Testis (tissue), 3 donors: ENCODE measurements around the gene CYB5RL. TPM values are rescaled to one million over a fixed set of nuclear protein-coding genes. Genes with fewer than 3 reads are reported as not detected.

ENCODE experiments used
- DNase-seq: peaks from one replicate; pipeline ENCODE4 v3.0.0-alpha.2; 2019
- H3K27ac ChIP-seq, 2 donors: fragments of 200-600 bp; sonication (generic); one replicate each; pipeline ENCODE4 v1.5.1; 2019
- H3K27me3 ChIP-seq: fragments of 200-600 bp; sonication (generic); one replicate; pipeline ENCODE4 v1.5.1; 2019
- H3K36me3 ChIP-seq: fragments of 200-600 bp; sonication (generic); one replicate; pipeline ENCODE4 v1.5.1; 2017; ENCODE audit warnings: low read depth; ENCODE audit errors: missing control alignments
- H3K4me1 ChIP-seq: fragments of 200-600 bp; sonication (generic); one replicate; pipeline ENCODE4 v1.5.1; 2019
- H3K4me3 ChIP-seq, 2 donors: fragments of 200-600 bp; sonication (generic); one replicate each; pipeline ENCODE4 v1.5.1; 2017 to 2019
- H3K9me3 ChIP-seq: fragments of 200-600 bp; sonication (generic); one replicate; pipeline ENCODE4 v1.5.1; 2017
- POLR2A ChIP-seq: fragments of 450-650 bp; IDR thresholded peaks from one replicate; pipeline ENCODE4 v1.6.1; 2017; ENCODE audit warnings: antibody characterized with exemption, mild to moderate bottlenecking, moderate library complexity
- WGBS, 2 donors: methylation state at CpG; one replicate each; pipeline ENCODE4 v1.1.5; 2018; 5-methylcytosine and 5-hydroxymethylcytosine counted together
- intact Hi-C: fragments of 100-400 bp; cut with DNase I; formaldehyde crosslinking; loops from one replicate; pipeline ENCODE4 v1.15.1; 2023; ENCODE audit warnings: low total_unique reads
- polyA plus RNA-seq: library from polyadenylated mRNA; stranded (reverse); fragments of 350-450 nt; fragmentation: Illumina TruSeq; extraction: RNeasy Lipid Tissue Mini Kit (QIAGEN cat#74804); gene quantifications from one replicate; pipeline ENCODE4 v1.2.3, GENCODE V29; 2014; ENCODE audit warnings: low read depth, low replicate concordance; ENCODE audit not compliant: insufficient read depth
- total RNA-seq, 2 donors: library from RNA; depleted of rRNA; stranded (reverse); fragments of >200 nt; gene quantifications; one replicate each; pipeline ENCODE4 v1.2.3, GENCODE V29; 2016
- TF ChIP-seq, protein P1 (sequence below), 3 experiments: fragments of 450-650 bp in 2 of 3; fragments of 200-600 bp in 1 of 3; sonication (generic) in 1 of 3; IDR thresholded peaks; one replicate each; pipeline ENCODE4 v1.5.1; 2016 to 2019; ENCODE audit warnings: antibody characterized with exemption in 3 of 3, mild to moderate bottlenecking in 2 of 3, moderate library complexity in 1 of 3

The CYB5RL gene
- total and polyA plus RNA-seq, 3 donors from 2014 or later, result 6.3 to 11.5 (median 8.7) TPM

DNA sequence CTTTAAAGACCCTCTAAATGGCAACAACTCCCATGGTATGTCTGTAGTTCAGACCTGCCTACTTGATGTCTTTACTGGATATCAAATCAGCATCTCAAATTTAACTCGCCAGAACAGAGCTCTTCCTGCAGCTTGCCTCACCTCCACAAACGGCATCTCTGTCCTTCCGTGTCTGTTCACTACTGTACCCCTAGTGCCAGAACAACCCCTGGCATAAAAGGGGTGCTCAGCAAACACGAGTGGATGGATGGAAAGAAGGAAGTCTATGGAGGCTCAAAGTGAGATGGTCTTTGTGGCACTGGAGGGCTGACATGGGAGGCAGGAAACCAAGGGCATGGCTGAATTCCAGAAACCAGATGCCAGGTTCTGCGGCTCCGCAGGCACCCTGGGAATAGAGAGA, 22.9 kb upstream of the CYB5RL start:
- Histone ChIP-seq H3K4me1 (peaks cover 59% of the 10 kb centered on the region), H3K4me3 (no peak overlapping the region), H3K27me3 (no peaks in the 10 kb centered on the region), H3K27ac (peak overlapping the region in 1 of 2 donors; percentile 61), H3K9me3 (no peaks in the 10 kb centered on the region), H3K36me3 (no peaks in the 10 kb centered on the region)
- no peak for DNase-seq
- no peak for TF ChIP-seq POLR2A
- TF ChIP-seq, protein P1, sequence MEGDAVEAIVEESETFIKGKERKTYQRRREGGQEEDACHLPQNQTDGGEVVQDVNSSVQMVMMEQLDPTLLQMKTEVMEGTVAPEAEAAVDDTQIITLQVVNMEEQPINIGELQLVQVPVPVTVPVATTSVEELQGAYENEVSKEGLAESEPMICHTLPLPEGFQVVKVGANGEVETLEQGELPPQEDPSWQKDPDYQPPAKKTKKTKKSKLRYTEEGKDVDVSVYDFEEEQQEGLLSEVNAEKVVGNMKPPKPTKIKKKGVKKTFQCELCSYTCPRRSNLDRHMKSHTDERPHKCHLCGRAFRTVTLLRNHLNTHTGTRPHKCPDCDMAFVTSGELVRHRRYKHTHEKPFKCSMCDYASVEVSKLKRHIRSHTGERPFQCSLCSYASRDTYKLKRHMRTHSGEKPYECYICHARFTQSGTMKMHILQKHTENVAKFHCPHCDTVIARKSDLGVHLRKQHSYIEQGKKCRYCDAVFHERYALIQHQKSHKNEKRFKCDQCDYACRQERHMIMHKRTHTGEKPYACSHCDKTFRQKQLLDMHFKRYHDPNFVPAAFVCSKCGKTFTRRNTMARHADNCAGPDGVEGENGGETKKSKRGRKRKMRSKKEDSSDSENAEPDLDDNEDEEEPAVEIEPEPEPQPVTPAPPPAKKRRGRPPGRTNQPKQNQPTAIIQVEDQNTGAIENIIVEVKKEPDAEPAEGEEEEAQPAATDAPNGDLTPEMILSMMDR (IDR thresholded peaks at IDR 0.05), result no peak
- intact Hi-C loops, result no loop called here
- WGBS, 2 donors, result 79 to 91% methylated on average over 6 of the region's 6 CpGs

DNA sequence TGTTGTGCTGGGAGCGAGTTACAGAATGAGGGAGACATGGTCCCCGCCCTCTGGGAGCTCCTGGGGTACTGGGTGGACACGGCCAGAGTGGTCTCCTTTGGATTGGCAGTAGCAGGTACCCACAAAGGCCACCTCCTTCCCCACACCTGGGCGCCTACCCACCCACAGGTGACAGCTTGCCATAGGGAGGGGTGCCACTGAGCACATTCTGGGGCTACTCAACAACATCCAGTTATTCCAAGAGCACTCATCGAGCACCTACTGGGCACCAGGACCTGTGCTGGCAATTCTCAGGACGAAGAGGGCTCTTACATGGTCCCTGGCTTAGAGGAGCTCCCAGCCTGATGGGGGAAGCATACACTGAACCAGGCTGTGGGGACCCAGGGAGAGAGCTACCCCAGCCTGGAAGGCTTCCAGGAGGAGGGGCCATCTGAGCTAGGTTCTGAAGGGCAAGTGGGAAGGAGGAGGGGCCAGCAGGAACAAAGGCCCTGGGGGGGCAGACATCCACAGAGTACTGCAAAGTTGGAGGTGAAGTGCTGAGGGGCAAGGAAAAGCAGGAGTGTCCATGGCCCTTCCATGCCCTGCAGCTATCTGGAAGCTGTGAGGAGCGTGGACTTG, 22.1 kb upstream of the CYB5RL start:
- Histone ChIP-seq H3K27ac (no peak overlapping the region), H3K9me3 (no peaks in the 10 kb centered on the region), H3K4me3 (no peak overlapping the region), H3K27me3 (no peaks in the 10 kb centered on the region), H3K4me1 (peaks cover 53% of the 10 kb centered on the region), H3K36me3 (no peaks in the 10 kb centered on the region)
- DNase-seq, result no peak
- TF ChIP-seq, protein P1 (IDR thresholded peaks at IDR 0.05), result no peak
- TF ChIP-seq POLR2A, result no peak
- 92 to 98% methylated on average over 4 to 7 of the region's 7 CpGs for WGBS, 2 donors
- intact Hi-C loops, result no loop called here

- WGBS, 2 donors, result 86 to 93% methylated on average over 10 to 12 of the region's 12 CpGs
- DNase-seq, result no peak
- H3K27ac ChIP-seq, result peak overlapping the region in 1 of 2 donors; percentile 73
- no peaks in the 10 kb centered on the region for H3K36me3 ChIP-seq
- peaks cover 50% of the 10 kb centered on the region for H3K4me1 ChIP-seq
- H3K4me3 ChIP-seq, result no peak overlapping the region
- H3K9me3 ChIP-seq, result no peaks in the 10 kb centered on the region
- no peaks in the 10 kb centered on the region for H3K27me3 ChIP-seq
- intact Hi-C loops, result no loop called here
- TF ChIP-seq POLR2A, result no peak
- TF ChIP-seq, protein P1 (IDR thresholded peaks at IDR 0.05), result no peak
Measured at GRCh38 chr1:54221113-54221834, 21.4 kb upstream of the CYB5RL start.

- Histone ChIP-seq H3K9me3 (no peaks in the 10 kb centered on the region), H3K27ac (peak overlapping the region; percentile 9 to 73), H3K4me3 (no peak overlapping the region), H3K4me1 (peaks cover 44% of the 10 kb centered on the region), H3K27me3 (no peaks in the 10 kb centered on the region), H3K36me3 (no peaks in the 10 kb centered on the region)
- peak; percentile 86 for DNase-seq
- intact Hi-C loops, result no loop called here
- WGBS, 2 donors, result 29 to 43% methylated on average over 14 to 18 of the region's 18 CpGs
- TF ChIP-seq, protein P1 (IDR thresholded peaks at IDR 0.05), result no peak
- TF ChIP-seq POLR2A, result no peak
Measured at GRCh38 chr1:54220004-54220811, 20.4 kb upstream of the CYB5RL start.
